ENCODE measurements around the gene CCBE1. TPM values are rescaled to one million over a fixed set of nuclear protein-coding genes. Genes with fewer than 3 reads are reported as not detected.

The CCBE1 gene
- total RNA-seq, 1 donor from 2014 or later, result 6.4 TPM

GRCh38 chr18:59535055-59535454 is 162.2 kb downstream of the CCBE1 start:
- Histone ChIP-seq H3K36me3 (no peaks in the 10 kb centered on the region), H2AFZ (replicated peaks) (no peak overlapping the region), H3K9me3 (ENCODE audit: low read depth) (no peaks in the 10 kb centered on the region), H3K27me3 (no peaks in the 10 kb centered on the region), H3K4me2 (no peak overlapping the region), H3F3A (ENCODE audit: low read depth) (no peaks in the 10 kb centered on the region), H3K9ac (no peak overlapping the region), H3K4me1 (no peaks in the 10 kb centered on the region), H4K20me1 (ENCODE audit: low read depth) (no peaks in the 10 kb centered on the region), H3K79me2 (ENCODE audit: low read depth) (no peaks in the 10 kb centered on the region), H3K27ac (no peak overlapping the region), H3K4me3 (no peak overlapping the region)
- no peaks in the 10 kb centered on the region for H3K4me1 Mint-ChIP-seq
- no peak overlapping the region for H3K27ac Mint-ChIP-seq
- no peaks in the 10 kb centered on the region for H3K9me3 Mint-ChIP-seq
- no peak for DNase-seq (ENCODE audit: low spot score)
- no peak overlapping the region for H3K4me3 Mint-ChIP-seq
- no peak for TF ChIP-seq EZH2phosphoT487 (IDR thresholded peaks at IDR 0.05)
- no peaks in the 10 kb centered on the region for H3K27me3 Mint-ChIP-seq (ENCODE audit: insufficient read depth, low read depth)
- no peaks in the 10 kb centered on the region for H3K36me3 Mint-ChIP-seq

GRCh38 chr18:59528866-59529265 is 168.4 kb downstream of the CCBE1 start:
- no peak overlapping the region for H3K4me2 ChIP-seq
- H3K27ac Mint-ChIP-seq, result no peak overlapping the region
- H3K4me3 Mint-ChIP-seq, result no peak overlapping the region

GRCh38 chr18:59520562-59521355 is 176.5 kb downstream of the CCBE1 start:
- no peaks in the 10 kb centered on the region for H3K36me3 Mint-ChIP-seq
- no peak for TF ChIP-seq EZH2phosphoT487 (IDR thresholded peaks at IDR 0.05)
- TF ChIP-seq CTCF (IDR thresholded peaks at IDR 0.05), result no peak
- no peak for TF ChIP-seq EZH2 (IDR thresholded peaks at IDR 0.05)
- no peak for DNase-seq (ENCODE audit: low spot score)
- no peaks in the 10 kb centered on the region for H3K79me2 ChIP-seq (ENCODE audit: low read depth)
- no peak overlapping the region for H3K4me3 ChIP-seq
- peaks cover 6% of the 10 kb centered on the region for H3K27me3 Mint-ChIP-seq (ENCODE audit: insufficient read depth, low read depth)
- H3K27ac Mint-ChIP-seq, result no peak overlapping the region
- no peak overlapping the region for H3K4me2 ChIP-seq
- H3K4me1 ChIP-seq, result no peaks in the 10 kb centered on the region
- no peaks in the 10 kb centered on the region for H3F3A ChIP-seq (ENCODE audit: low read depth)
- no peak overlapping the region for H3K27ac ChIP-seq
- H2AFZ ChIP-seq (replicated peaks), result no peak overlapping the region
- H3K9me3 Mint-ChIP-seq, result no peaks in the 10 kb centered on the region
- no peaks in the 10 kb centered on the region for H3K4me1 Mint-ChIP-seq
- no peaks in the 10 kb centered on the region for H3K27me3 ChIP-seq
- no peaks in the 10 kb centered on the region for H3K9me3 ChIP-seq (ENCODE audit: low read depth)
- H4K20me1 ChIP-seq (ENCODE audit: low read depth), result peaks cover 6% of the 10 kb centered on the region
- no peak overlapping the region for H3K9ac ChIP-seq
- no peaks in the 10 kb centered on the region for H3K36me3 ChIP-seq
- no peak overlapping the region for H3K4me3 Mint-ChIP-seq

More at GRCh38 chr18:59528866-59529265, 168.4 kb downstream of the CCBE1 start:
- no peaks in the 10 kb centered on the region for H3K9me3 ChIP-seq (ENCODE audit: low read depth)
- Mint-ChIP-seq H3K9me3 (peaks cover 4% of the 10 kb centered on the region), H3K4me1 (no peaks in the 10 kb centered on the region), H3K27me3 (ENCODE audit: insufficient read depth, low read depth) (no peaks in the 10 kb centered on the region), H3K36me3 (no peaks in the 10 kb centered on the region)
- no peaks in the 10 kb centered on the region for H3K79me2 ChIP-seq (ENCODE audit: low read depth)
- no peak for DNase-seq (ENCODE audit: low spot score)
- H4K20me1 ChIP-seq (ENCODE audit: low read depth), result no peaks in the 10 kb centered on the region
- H3K9ac ChIP-seq, result no peak overlapping the region
- H3K4me1 ChIP-seq, result no peaks in the 10 kb centered on the region
- H3K27me3 ChIP-seq, result no peaks in the 10 kb centered on the region
- no peak for TF ChIP-seq CTCF (IDR thresholded peaks at IDR 0.05)
- no peak for TF ChIP-seq EZH2phosphoT487 (IDR thresholded peaks at IDR 0.05)
- no peak for TF ChIP-seq EZH2 (IDR thresholded peaks at IDR 0.05)
- H3F3A ChIP-seq (ENCODE audit: low read depth), result no peaks in the 10 kb centered on the region
- H3K27ac ChIP-seq, result no peak overlapping the region
- H2AFZ ChIP-seq (replicated peaks), result no peak overlapping the region
- no peak overlapping the region for H3K4me3 ChIP-seq
- H3K36me3 ChIP-seq, result no peaks in the 10 kb centered on the region

GRCh38 chr18:59518705-59519104 is 178.5 kb downstream of the CCBE1 start:
- Mint-ChIP-seq H3K36me3 (no peaks in the 10 kb centered on the region), H3K27ac (no peak overlapping the region), H3K27me3 (ENCODE audit: insufficient read depth, low read depth) (peaks cover 6% of the 10 kb centered on the region), H3K4me1 (peaks cover 2% of the 10 kb centered on the region), H3K9me3 (no peaks in the 10 kb centered on the region), H3K4me3 (no peak overlapping the region)
- Histone ChIP-seq H3K36me3 (no peaks in the 10 kb centered on the region), H3K4me2 (no peak overlapping the region), H3K9ac (no peak overlapping the region), H3K4me3 (no peak overlapping the region), H3K27me3 (no peaks in the 10 kb centered on the region), H3K79me2 (ENCODE audit: low read depth) (no peaks in the 10 kb centered on the region), H3K27ac (no peak overlapping the region), H3F3A (ENCODE audit: low read depth) (no peaks in the 10 kb centered on the region), H3K9me3 (ENCODE audit: low read depth) (no peaks in the 10 kb centered on the region), H3K4me1 (peaks cover 3% of the 10 kb centered on the region), H4K20me1 (ENCODE audit: low read depth) (peaks cover 6% of the 10 kb centered on the region), H2AFZ (replicated peaks) (no peak overlapping the region)
- TF ChIP-seq EZH2phosphoT487 (IDR thresholded peaks at IDR 0.05), result no peak
- TF ChIP-seq EZH2 (IDR thresholded peaks at IDR 0.05), result no peak
- TF ChIP-seq CTCF (IDR thresholded peaks at IDR 0.05), result no peak
- no peak for DNase-seq (ENCODE audit: low spot score)

Data from neural progenitor cell (in vitro differentiated cells).